GM23248 (cell line): Measurements from ENCODE around the gene CISH. TPM values are rescaled to one million over a fixed set of nuclear protein-coding genes. Genes with fewer than 3 reads are reported as not detected.

Experiments
- DNase-seq: peaks from one replicate; pipeline ENCODE4 v3.0.0-alpha.2; 2015
- H2AFZ ChIP-seq: fragments of 200-600 bp; sonication (generic); 2 replicates; pipeline ENCODE4 v1.6.1; 2016; ENCODE audit warnings: antibody characterized with exemption
- H3F3A ChIP-seq: fragments of 200-600 bp; sonication (generic); 2 replicates; pipeline ENCODE4 v1.6.1; 2016; ENCODE audit warnings: mild to moderate bottlenecking, antibody characterized with exemption, mixed run types; ENCODE audit not compliant: insufficient read depth
- H3K27ac ChIP-seq: fragments of 200-600 bp; sonication (generic); 2 replicates; pipeline ENCODE4 v1.5.1; 2016; ENCODE audit warnings: mild to moderate bottlenecking
- H3K27me3 ChIP-seq: fragments of 200-600 bp; sonication (generic); replicated peaks from 2 replicates; pipeline ENCODE4 v1.6.1; 2016; ENCODE audit warnings: mild to moderate bottlenecking; ENCODE audit not compliant: insufficient read depth
- H3K36me3 ChIP-seq: fragments of 200-600 bp; sonication (generic); 2 replicates; pipeline ENCODE4 v1.6.1; 2016; ENCODE audit warnings: low read depth, mild to moderate bottlenecking
- H3K4me1 ChIP-seq: fragments of 200-600 bp; sonication (generic); 2 replicates; pipeline ENCODE4 v1.6.1; 2016; ENCODE audit warnings: mild to moderate bottlenecking; ENCODE audit not compliant: insufficient read depth
- H3K4me2 ChIP-seq: fragments of 200-600 bp; sonication (generic); one replicate; pipeline ENCODE4 v1.6.1; 2016; ENCODE audit warnings: mild to moderate bottlenecking; ENCODE audit not compliant: unreplicated experiment
- H3K4me3 ChIP-seq: fragments of 200-600 bp; sonication (generic); 2 replicates; pipeline ENCODE4 v1.5.1; 2016; ENCODE audit warnings: mild to moderate bottlenecking
- H3K79me2 ChIP-seq: fragments of 200-600 bp; sonication (generic); 2 replicates; pipeline ENCODE4 v1.6.1; 2016; ENCODE audit warnings: mild to moderate bottlenecking; ENCODE audit not compliant: insufficient read depth
- H3K9ac ChIP-seq: fragments of 200-600 bp; sonication (generic); 2 replicates; pipeline ENCODE4 v1.6.1; 2016; ENCODE audit warnings: mild to moderate bottlenecking
- H3K9me2 ChIP-seq: fragments of 200-600 bp; sonication (generic); 2 replicates; pipeline ENCODE4 v1.6.1; 2016; ENCODE audit warnings: mixed run types, mild to moderate bottlenecking, moderate library complexity; ENCODE audit not compliant: insufficient read depth
- H3K9me3 ChIP-seq: fragments of 200-600 bp; sonication (generic); one replicate; pipeline ENCODE4 v1.6.1; 2017; ENCODE audit warnings: low read depth
- H4K20me1 ChIP-seq: fragments of 200-600 bp; sonication (generic); 2 replicates; pipeline ENCODE4 v1.6.0; 2016; ENCODE audit not compliant: insufficient read depth
- EZH2 ChIP-seq: fragments of 200-600 bp; sonication (generic); IDR thresholded peaks from 2 replicates; pipeline ENCODE4 v1.6.1; 2018; ENCODE audit warnings: antibody characterized with exemption, mild to moderate bottlenecking; ENCODE audit not compliant: insufficient read depth, poor library complexity, severe bottlenecking
- EZH2phosphoT487 ChIP-seq: fragments of 200-600 bp; sonication (generic); IDR thresholded peaks from 2 replicates; pipeline ENCODE4 v1.6.1; 2018; ENCODE audit warnings: antibody characterized with exemption, moderate library complexity, mild to moderate bottlenecking, low read depth; ENCODE audit not compliant: insufficient read depth
- WGBS, 2 experiments: methylation state at CpG; one replicate each; pipeline ENCODE4 v1.1.6; 2015 to 2017; ENCODE audit warnings: low lambda C conversion rate in 2 of 2, low coverage in 1 of 2; ENCODE audit errors: missing lambda C conversion rate in 2 of 2; 5-methylcytosine and 5-hydroxymethylcytosine counted together
- in situ Hi-C: fragments of 300-500 bp; cut with MboI; formaldehyde crosslinking; loops from 2 replicates; pipeline ENCODE4 v1.15.0; 2020
- polyA plus RNA-seq: library from polyadenylated mRNA; unstranded; fragments of >200 nt; fragmentation: Nextera tagmentation; extraction: Ambion mirVana; gene quantifications from 2 replicates; pipeline ENCODE4 v1.2.1, GENCODE V29; 2016
- total RNA-seq: library from RNA; depleted of rRNA; stranded (reverse); fragments of >200 nt; shearing (Covaris generic); gene quantifications from 2 replicates; pipeline ENCODE4 v1.2.3, GENCODE V29; 2014; rRNA removed

Gene CISH, protein sequence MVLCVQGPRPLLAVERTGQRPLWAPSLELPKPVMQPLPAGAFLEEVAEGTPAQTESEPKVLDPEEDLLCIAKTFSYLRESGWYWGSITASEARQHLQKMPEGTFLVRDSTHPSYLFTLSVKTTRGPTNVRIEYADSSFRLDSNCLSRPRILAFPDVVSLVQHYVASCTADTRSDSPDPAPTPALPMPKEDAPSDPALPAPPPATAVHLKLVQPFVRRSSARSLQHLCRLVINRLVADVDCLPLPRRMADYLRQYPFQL
- total RNA-seq (1.0 and 1.1 TPM in 2 replicates), polyA plus RNA-seq (0.79 and 1.6 TPM in 2 replicates)

DNA sequence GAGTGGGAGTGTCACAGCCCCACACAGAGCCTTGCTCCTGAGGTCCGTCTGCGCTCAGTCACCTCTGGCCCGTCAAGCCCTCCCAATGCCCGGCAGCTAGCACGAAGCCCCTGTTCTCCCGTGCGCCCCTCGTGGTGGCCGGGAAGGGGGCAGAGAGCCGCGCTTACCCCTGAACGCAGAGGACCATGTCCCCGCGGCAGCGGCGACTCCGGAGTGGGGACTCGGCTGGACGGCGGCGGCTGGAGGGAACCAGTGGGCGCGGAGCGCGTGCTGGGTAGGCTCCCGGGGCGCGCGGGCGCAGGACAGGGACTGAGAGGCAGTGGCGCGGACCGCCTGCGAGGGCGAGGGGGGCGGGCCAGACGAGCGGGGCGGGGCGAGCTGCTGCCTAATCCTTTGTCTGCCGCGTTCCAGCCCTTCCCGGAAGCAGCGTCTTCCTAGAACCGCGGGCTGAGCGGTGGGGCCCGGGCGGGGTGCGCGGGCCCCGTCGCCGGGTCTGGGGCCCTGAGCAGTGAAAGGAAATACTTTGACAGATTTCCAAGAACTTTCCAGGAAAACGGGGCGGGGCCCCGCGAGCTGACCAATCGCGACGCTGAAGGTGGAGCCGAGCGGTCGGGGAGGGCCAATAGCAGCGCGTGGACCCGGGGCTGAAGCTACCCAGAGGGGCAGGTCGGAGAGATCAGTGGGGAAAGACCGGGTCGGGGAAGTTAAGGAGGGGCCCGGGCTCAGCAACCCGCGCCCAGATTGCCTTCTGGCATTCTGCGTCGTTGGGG is at the start of gene CISH:
Gene CISH, minus strand, starts transcription at position 311 of the 770 bp plus-strand sequence. Its CDS starts 124 bp downstream, at position 187.
- peak within 1 kb of the TSS; percentile 75 for H3K9ac ChIP-seq
- H3K36me3 ChIP-seq = no peaks in the 10 kb centered on the region
- TF ChIP-seq EZH2phosphoT487 = no peak
- no peak for TF ChIP-seq EZH2
- peak within 1 kb of the TSS; percentile 82 for H2AFZ ChIP-seq
- H3K9me3 ChIP-seq = no peaks in the 10 kb centered on the region
- no peaks in the 10 kb centered on the region for H3K79me2 ChIP-seq
- in situ Hi-C loops = loop anchor here (5.0 kb wide), 1 partner anchor 34 kb away; no protein-coding TSS in a partner anchor
- peak; percentile 94 for DNase-seq
- H4K20me1 ChIP-seq = no peaks in the 10 kb centered on the region
- no peaks in the 10 kb centered on the region for H3K27me3 ChIP-seq
- no peaks in the 10 kb centered on the region; the same call in 1 of the 2 replicates for H3F3A ChIP-seq
- no peaks in the 10 kb centered on the region for H3K4me1 ChIP-seq
- peak within 1 kb of the TSS; percentile 76 for H3K4me3 ChIP-seq
- 1 to 2% methylated on average over 52 to 70 of the region's 75 CpGs for WGBS, 2 experiments
- H3K27ac ChIP-seq = no peak within 1 kb of the TSS
- H3K9me2 ChIP-seq = no peaks in the 10 kb centered on the region
- H3K4me2 ChIP-seq = peak within 1 kb of the TSS; percentile 89

DNA sequence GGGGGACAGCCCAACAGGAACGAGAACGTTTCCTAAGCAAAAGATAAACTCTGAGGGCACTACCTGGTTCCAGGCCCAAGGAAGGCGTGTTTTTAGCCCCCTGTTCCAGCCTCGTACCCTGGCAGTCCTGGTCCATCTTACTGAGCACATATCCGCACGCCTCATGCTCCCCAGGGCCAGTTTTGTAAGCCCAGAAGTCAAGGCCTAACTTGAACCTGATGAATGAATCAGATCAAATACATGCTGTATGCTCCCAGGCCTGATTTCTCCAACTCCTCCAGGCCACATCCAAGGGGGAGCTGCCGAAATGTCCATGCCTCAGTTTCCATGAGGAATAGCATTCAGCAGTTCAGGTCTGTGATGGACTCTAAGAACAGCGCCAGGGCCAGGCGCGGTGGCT is 48.8 kb upstream of the CISH start:
- no peak for TF ChIP-seq EZH2phosphoT487
- TF ChIP-seq EZH2 = no peak

DNA sequence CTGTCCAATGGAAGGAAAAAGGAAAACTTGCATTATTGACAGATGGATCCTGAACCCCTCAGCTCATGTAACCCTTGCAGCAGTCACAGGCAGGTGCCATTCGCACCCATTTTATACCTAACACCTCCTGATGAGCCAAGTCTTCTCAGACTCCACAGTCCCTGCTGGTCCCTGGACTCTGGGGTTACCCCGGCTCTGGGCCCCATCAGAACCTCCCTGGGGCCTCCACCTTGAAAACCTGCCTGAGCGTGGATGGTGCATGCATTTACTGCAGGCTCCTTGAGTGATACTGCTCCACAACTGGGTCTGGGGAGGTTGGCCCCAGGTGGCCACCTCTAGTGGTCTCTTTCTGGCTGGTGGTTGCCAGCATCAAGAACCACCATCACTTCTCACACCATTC is 47.3 kb upstream of the CISH start:
- no peak overlapping the region for H3K9ac ChIP-seq
- TF ChIP-seq EZH2phosphoT487 (no peak), EZH2 (no peak)
- H4K20me1 ChIP-seq = no peaks in the 10 kb centered on the region
- no peak overlapping the region for H3K4me2 ChIP-seq
- H2AFZ ChIP-seq = no peak overlapping the region
- H3K4me1 ChIP-seq = peaks cover 26% of the 10 kb centered on the region
- no peak overlapping the region for H3K27ac ChIP-seq
- no peak for DNase-seq
- H3K9me2 ChIP-seq = no peaks in the 10 kb centered on the region
- in situ Hi-C loops = no loop called here
- no peaks in the 10 kb centered on the region for H3F3A ChIP-seq
- no peaks in the 10 kb centered on the region for H3K27me3 ChIP-seq
- H3K4me3 ChIP-seq = no peak overlapping the region
- no peaks in the 10 kb centered on the region for H3K79me2 ChIP-seq
- 91 to 100% methylated on average over 3 of the region's 3 CpGs for whole genome bisulfite sequencing, 2 experiments
- H3K36me3 ChIP-seq = no peaks in the 10 kb centered on the region
- no peaks in the 10 kb centered on the region for H3K9me3 ChIP-seq

More for the DNA sequence above, 48.8 kb upstream of the CISH start:
- no peaks in the 10 kb centered on the region for H3K9me2 ChIP-seq
- H3K27ac ChIP-seq = no peak overlapping the region
- H3K9ac ChIP-seq = no peak overlapping the region
- peaks cover 24% of the 10 kb centered on the region for H3K4me1 ChIP-seq
- H3F3A ChIP-seq = 0 out of 2 replicates have a peak, but pooled peaks cover 8% of the 10 kb centered on the region
- H4K20me1 ChIP-seq = no peaks in the 10 kb centered on the region
- H3K9me3 ChIP-seq = no peaks in the 10 kb centered on the region
- no peaks in the 10 kb centered on the region for H3K36me3 ChIP-seq
- in situ Hi-C loops = no loop called here
- no peak for DNase-seq
- no peak overlapping the region for H3K4me2 ChIP-seq
- WGBS, 2 experiments = 90 to 92% methylated on average over 10 of the region's 10 CpGs
- H3K79me2 ChIP-seq = no peaks in the 10 kb centered on the region
- H3K4me3 ChIP-seq = no peak overlapping the region
- no peaks in the 10 kb centered on the region for H3K27me3 ChIP-seq
- no peak overlapping the region for H2AFZ ChIP-seq

DNA sequence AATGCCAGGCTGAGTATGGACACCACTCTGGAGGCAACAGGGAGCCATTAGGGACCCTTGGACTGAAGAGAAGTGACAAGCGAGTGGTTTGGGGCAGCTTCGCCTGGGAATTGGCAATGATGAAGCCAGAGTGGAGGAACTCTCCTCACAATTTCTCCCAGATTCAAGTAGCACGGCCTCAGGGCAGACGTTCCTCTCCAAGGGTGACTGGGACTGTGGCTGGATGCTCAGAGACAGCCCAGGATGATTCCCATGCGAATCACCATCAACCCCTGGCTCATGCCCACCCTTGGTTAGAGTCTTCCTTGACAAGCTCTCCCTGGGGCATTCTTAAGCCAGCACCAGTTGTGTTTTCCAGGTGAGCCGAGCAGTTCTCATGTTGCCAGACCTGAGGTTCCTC is 46.8 kb upstream of the CISH start:
- no peak overlapping the region for H3K9ac ChIP-seq
- DNase-seq = peak; percentile 90
- H4K20me1 ChIP-seq = no peaks in the 10 kb centered on the region
- H3K9me2 ChIP-seq = no peaks in the 10 kb centered on the region
- no peak overlapping the region for H3K4me3 ChIP-seq
- no peak overlapping the region for H2AFZ ChIP-seq
- TF ChIP-seq EZH2phosphoT487 = no peak
- TF ChIP-seq EZH2 = no peak
- peak overlapping the region; percentile 34 for H3K4me2 ChIP-seq
- no peaks in the 10 kb centered on the region for H3K27me3 ChIP-seq
- H3F3A ChIP-seq = no peaks in the 10 kb centered on the region
- H3K36me3 ChIP-seq = no peaks in the 10 kb centered on the region
- no peaks in the 10 kb centered on the region for H3K9me3 ChIP-seq
- peak overlapping the region; percentile 46 for H3K27ac ChIP-seq
- H3K79me2 ChIP-seq = no peaks in the 10 kb centered on the region
- 58 to 67% methylated on average over 6 of the region's 6 CpGs for WGBS, 2 experiments
- in situ Hi-C loops = no loop called here
- peaks cover 26% of the 10 kb centered on the region for H3K4me1 ChIP-seq
